H9 (cell line): ENCODE data around the gene ZNF780A. TPM values are rescaled to one million over a fixed set of nuclear protein-coding genes. Genes with fewer than 3 reads are reported as not detected.

Experiments used
- DNase-seq: peaks from one replicate; pipeline ENCODE4 v3.0.0-alpha.2; 2017
- H2AFZ ChIP-seq: one replicate; pipeline ENCODE4 v1.6.1; 2013; ENCODE audit warnings: mild to moderate bottlenecking, low read length, control low read depth, moderate library complexity
- H2AK5ac ChIP-seq: 2 replicates; pipeline ENCODE4 v1.6.1; 2013; ENCODE audit warnings: low read length, control low read depth, mixed read lengths; ENCODE audit not compliant: insufficient read length
- H2BK120ac ChIP-seq: one replicate; pipeline ENCODE4 v1.6.1; 2013; ENCODE audit warnings: low read depth, mild to moderate bottlenecking, low read length, control low read depth, inconsistent platforms; ENCODE audit not compliant: poor library complexity, severe bottlenecking
- H2BK12ac ChIP-seq: 2 replicates; pipeline ENCODE4 v1.6.1; 2013; ENCODE audit warnings: low read length, control low read depth, mixed read lengths, low read depth; ENCODE audit not compliant: insufficient read length
- H2BK15ac ChIP-seq: 2 replicates; pipeline ENCODE4 v1.6.1; 2013; ENCODE audit warnings: low read depth, low read length, control low read depth
- H2BK20ac ChIP-seq: one replicate; pipeline ENCODE4 v1.6.1; 2013; ENCODE audit warnings: low read depth, mild to moderate bottlenecking, low read length, control low read depth, inconsistent platforms; ENCODE audit not compliant: poor library complexity, severe bottlenecking
- H2BK5ac ChIP-seq: 2 replicates; pipeline ENCODE4 v1.6.1; 2013; ENCODE audit warnings: low read length, control low read depth, mixed read lengths; ENCODE audit not compliant: insufficient read length
- H3K14ac ChIP-seq: 2 replicates; pipeline ENCODE4 v1.6.1; 2013; ENCODE audit warnings: low read length, control low read depth; ENCODE audit not compliant: insufficient read depth
- H3K18ac ChIP-seq: 2 replicates; pipeline ENCODE4 v1.6.1; 2013; ENCODE audit warnings: low read depth, mild to moderate bottlenecking, mixed read lengths, low read length, control low read depth; ENCODE audit not compliant: insufficient read length
- H3K23ac ChIP-seq: 2 replicates; pipeline ENCODE4 v1.6.1; 2013; ENCODE audit warnings: low read length, control low read depth, mixed read lengths, low read depth; ENCODE audit not compliant: insufficient read length
- H3K23me2 ChIP-seq: 2 replicates; pipeline ENCODE4 v1.6.1; 2013; ENCODE audit warnings: low read depth, mild to moderate bottlenecking, mixed read lengths, low read length, control low read depth; ENCODE audit not compliant: insufficient read length, poor library complexity, severe bottlenecking
- H3K27ac ChIP-seq: 2 replicates; pipeline ENCODE4 v1.5.1; 2013; ENCODE audit warnings: low read length, control low read depth, mixed read lengths, low read depth; ENCODE audit not compliant: insufficient read length
- H3K27me3 ChIP-seq: 2 replicates; pipeline ENCODE4 v1.6.1; 2013; ENCODE audit warnings: low read length, control low read depth, inconsistent platforms; ENCODE audit not compliant: insufficient read depth
- H3K4ac ChIP-seq: 2 replicates; pipeline ENCODE4 v1.6.1; 2013; ENCODE audit warnings: low read depth, mild to moderate bottlenecking, control low read depth, inconsistent platforms, low read length, moderate library complexity
- H3K4me1 ChIP-seq: 2 replicates; pipeline ENCODE4 v1.6.1; 2013; ENCODE audit warnings: low read length, control low read depth, inconsistent platforms; ENCODE audit not compliant: insufficient read depth
- H3K4me2 ChIP-seq: 2 replicates; pipeline ENCODE4 v1.6.1; 2013; ENCODE audit warnings: low read length, control low read depth, mixed read lengths; ENCODE audit not compliant: insufficient read length, insufficient read depth
- H3K56ac ChIP-seq: 2 replicates; pipeline ENCODE4 v1.6.1; 2013; ENCODE audit warnings: low read depth, mild to moderate bottlenecking, mixed read lengths, low read length, control low read depth; ENCODE audit not compliant: insufficient read length
- H3K79me1 ChIP-seq: 2 replicates; pipeline ENCODE4 v1.6.1; 2013; ENCODE audit warnings: low read depth, mild to moderate bottlenecking, moderate library complexity, low read length, control low read depth, inconsistent platforms; ENCODE audit not compliant: insufficient read depth, poor library complexity, severe bottlenecking
- H3K79me2 ChIP-seq: 2 replicates; pipeline ENCODE4 v1.6.1; 2013; ENCODE audit warnings: low read length, control low read depth, inconsistent platforms; ENCODE audit not compliant: insufficient read depth
- H3K9ac ChIP-seq: 2 replicates; pipeline ENCODE4 v1.6.1; 2013; ENCODE audit warnings: low read length, control low read depth, mixed read lengths; ENCODE audit not compliant: insufficient read length; ENCODE audit errors: extremely low read depth
- H3K9me3 ChIP-seq: one replicate; pipeline ENCODE4 v1.6.1; 2013; ENCODE audit warnings: low read depth, low read length, inconsistent platforms; ENCODE audit not compliant: control insufficient read depth
- H3T11ph ChIP-seq: one replicate; pipeline ENCODE4 v1.6.1; 2013; ENCODE audit warnings: mild to moderate bottlenecking, low read length, control low read depth, inconsistent platforms
- H4K20me1 ChIP-seq: one replicate; pipeline ENCODE4 v1.6.1; 2013; ENCODE audit not compliant: control insufficient read depth, insufficient read length, insufficient read depth
- H4K5ac ChIP-seq: 2 replicates; pipeline ENCODE4 v1.6.1; 2013; ENCODE audit warnings: low read depth, mild to moderate bottlenecking, mixed read lengths, low read length, control low read depth; ENCODE audit not compliant: insufficient read length
- H4K8ac ChIP-seq: replicated peaks from 2 replicates; pipeline ENCODE4 v1.6.1; 2013; ENCODE audit warnings: low read length, control low read depth, mixed read lengths, low read depth; ENCODE audit not compliant: insufficient read length
- H4K91ac ChIP-seq: 2 replicates; pipeline ENCODE4 v1.6.1; 2013; ENCODE audit warnings: low read depth, mild to moderate bottlenecking, moderate library complexity, mixed read lengths, low read length, control low read depth; ENCODE audit not compliant: insufficient read length
- H3K27ac Mint-ChIP-seq, 3 experiments: 2 replicates in 2 of 3; 3 replicates in 1 of 3; pipeline ENCODE4 v1.8.0; 2020 to 2021; ENCODE audit warnings: mixed read lengths in 3 of 3, mild to moderate bottlenecking in 1 of 3, moderate library complexity in 1 of 3
- H3K27me3 Mint-ChIP-seq: 2 replicates; pipeline ENCODE4 v1.8.0; 2021; ENCODE audit warnings: low read depth, mild to moderate bottlenecking, moderate library complexity, mixed read lengths
- H3K36me3 Mint-ChIP-seq, 3 experiments: 2 replicates in 2 of 3; 3 replicates in 1 of 3; pipeline ENCODE4 v1.8.0; 2020 to 2021; ENCODE audit warnings: low read depth in 3 of 3, mixed read lengths in 3 of 3; ENCODE audit not compliant: insufficient read depth in 1 of 3
- H3K4me1 Mint-ChIP-seq, 2 experiments: 2 replicates each; pipeline ENCODE4 v1.8.0; 2020; ENCODE audit warnings: mixed read lengths in 2 of 2
- H3K4me3 Mint-ChIP-seq, 2 experiments: 2 replicates in 1 of 2; 3 replicates in 1 of 2; pipeline ENCODE4 v1.8.0; 2020 to 2021; ENCODE audit warnings: mild to moderate bottlenecking in 2 of 2, mixed read lengths in 2 of 2, moderate library complexity in 1 of 2
- H3K9me3 Mint-ChIP-seq, 2 experiments: 2 replicates in 1 of 2; 3 replicates in 1 of 2; pipeline ENCODE4 v1.8.0; 2020; ENCODE audit warnings: mild to moderate bottlenecking in 2 of 2, mixed read lengths in 2 of 2, moderate library complexity in 1 of 2
- WGBS: extraction: QIAGEN DNeasy Blood & Tissue Kit; methylation state at CpG from one replicate; pipeline ENCODE4 v1.1.7; 2013; ENCODE audit warnings: missing lambda C conversion rate, low lambda C conversion rate, mixed read lengths; ENCODE audit not compliant: insufficient read length; ENCODE audit errors: extremely low coverage; 5-methylcytosine and 5-hydroxymethylcytosine counted together
- total RNA-seq: library from RNA; stranded (reverse); gene quantifications from 2 replicates; pipeline ENCODE4 v1.2.1, GENCODE V29; 2021
- TF ChIP-seq, protein P1 (sequence below): fragments of 200-600 bp; sonication (generic); conservative IDR thresholded peaks from 3 replicates; pipeline ENCODE4 v1.8.0; 2021; ENCODE audit warnings: antibody characterized with exemption, mild to moderate bottlenecking

ZNF780A gene
- total RNA-seq, 1 experiment from 2014 or later: 16.7 TPM

DNA sequence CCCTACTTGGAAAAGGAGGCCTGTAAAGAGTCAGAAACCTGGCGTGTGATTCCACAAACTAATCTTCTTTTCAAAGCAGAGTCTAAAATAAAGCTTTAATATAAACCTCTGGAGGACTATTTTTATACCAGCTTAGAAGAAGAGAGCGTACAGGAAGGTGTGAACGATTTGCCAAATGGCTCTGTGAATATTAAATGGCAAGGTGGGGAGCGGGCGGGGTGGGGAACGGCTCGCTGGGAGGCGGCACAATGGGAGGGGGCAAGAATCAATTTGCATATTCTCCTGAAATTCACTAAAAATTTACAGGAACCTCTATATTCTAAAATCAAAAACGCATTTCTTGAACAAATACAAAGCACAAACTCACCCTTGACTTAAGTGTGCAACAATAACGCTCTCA is 35.7 kb downstream of the ZNF780A start:
- no peak overlapping the region for H3T11ph ChIP-seq
- H2AK5ac ChIP-seq: no peak overlapping the region
- peak overlapping the region; percentile 97 for H3K4me2 ChIP-seq
- TF ChIP-seq, protein P1, sequence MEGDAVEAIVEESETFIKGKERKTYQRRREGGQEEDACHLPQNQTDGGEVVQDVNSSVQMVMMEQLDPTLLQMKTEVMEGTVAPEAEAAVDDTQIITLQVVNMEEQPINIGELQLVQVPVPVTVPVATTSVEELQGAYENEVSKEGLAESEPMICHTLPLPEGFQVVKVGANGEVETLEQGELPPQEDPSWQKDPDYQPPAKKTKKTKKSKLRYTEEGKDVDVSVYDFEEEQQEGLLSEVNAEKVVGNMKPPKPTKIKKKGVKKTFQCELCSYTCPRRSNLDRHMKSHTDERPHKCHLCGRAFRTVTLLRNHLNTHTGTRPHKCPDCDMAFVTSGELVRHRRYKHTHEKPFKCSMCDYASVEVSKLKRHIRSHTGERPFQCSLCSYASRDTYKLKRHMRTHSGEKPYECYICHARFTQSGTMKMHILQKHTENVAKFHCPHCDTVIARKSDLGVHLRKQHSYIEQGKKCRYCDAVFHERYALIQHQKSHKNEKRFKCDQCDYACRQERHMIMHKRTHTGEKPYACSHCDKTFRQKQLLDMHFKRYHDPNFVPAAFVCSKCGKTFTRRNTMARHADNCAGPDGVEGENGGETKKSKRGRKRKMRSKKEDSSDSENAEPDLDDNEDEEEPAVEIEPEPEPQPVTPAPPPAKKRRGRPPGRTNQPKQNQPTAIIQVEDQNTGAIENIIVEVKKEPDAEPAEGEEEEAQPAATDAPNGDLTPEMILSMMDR: no peak
- H2AFZ ChIP-seq: no peak overlapping the region
- no peak overlapping the region for H4K91ac ChIP-seq
- H3K4ac ChIP-seq: no peak overlapping the region
- H3K79me2 ChIP-seq: peaks cover 11% of the 10 kb centered on the region
- no peak overlapping the region for H4K5ac ChIP-seq
- no peaks in the 10 kb centered on the region for H3K9me3 ChIP-seq
- DNase-seq: no peak
- WGBS: no CpG with 5 or more reads among the region's 10 CpGs
- no peak overlapping the region for H3K14ac ChIP-seq
- peaks cover 11 to 23% (median 11%) of the 10 kb centered on the region in 3 experiments for H3K36me3 Mint-ChIP-seq
- H3K27ac Mint-ChIP-seq: no peak overlapping the region
- no peak overlapping the region for H2BK120ac ChIP-seq
- no peak overlapping the region for H3K27ac ChIP-seq
- H3K4me1 Mint-ChIP-seq: peaks cover 12 to 17% of the 10 kb centered on the region in 2 experiments
- no peak overlapping the region for H3K56ac ChIP-seq
- no peak overlapping the region for H4K8ac ChIP-seq
- no peaks in the 10 kb centered on the region for H3K4me1 ChIP-seq
- peak overlapping the region; percentile 87 for H3K9ac ChIP-seq
- no peak overlapping the region for H2BK20ac ChIP-seq
- H2BK5ac ChIP-seq: no peak overlapping the region
- H3K27me3 ChIP-seq: no peaks in the 10 kb centered on the region
- H3K18ac ChIP-seq: no peak overlapping the region
- peaks cover 8% of the 10 kb centered on the region for H3K23me2 ChIP-seq
- no peak overlapping the region for H2BK12ac ChIP-seq
- H3K23ac ChIP-seq: no peak overlapping the region
- H2BK15ac ChIP-seq: no peak overlapping the region; the same call in 1 of the 2 replicates
- peak overlapping the region; percentile 96 to 99 for H3K4me3 Mint-ChIP-seq
- no peaks in the 10 kb centered on the region for H4K20me1 ChIP-seq
- H3K9me3 Mint-ChIP-seq: peaks cover 25 to 33% of the 10 kb centered on the region in 2 experiments
- H3K79me1 ChIP-seq: peaks cover 4% of the 10 kb centered on the region
- peaks cover 7% of the 10 kb centered on the region; the same call in 1 of the 2 replicates for H3K27me3 Mint-ChIP-seq
